Smooth muscle cell (in vitro differentiated cells): ENCODE measurements around the gene PITRM1. TPM values are rescaled to one million over a fixed set of nuclear protein-coding genes. Genes with fewer than 3 reads are reported as not detected.

ENCODE experiments used
- DNase-seq: peaks from one replicate; lab custom pipeline; 2025; ENCODE audit not compliant: unreplicated experiment; lab: John Stamatoyannopoulos, UW
- H2AFZ ChIP-seq: fragments of 200-600 bp; sonication (generic); 2 replicates; pipeline ENCODE4 v1.6.0; 2016; ENCODE audit warnings: antibody characterized with exemption, low read depth, mild to moderate bottlenecking
- H3F3A ChIP-seq: fragments of 200-600 bp; sonication (generic); 2 replicates; pipeline ENCODE4 v1.6.0; 2017; ENCODE audit warnings: antibody characterized with exemption, low read depth
- H3K27ac ChIP-seq: fragments of 200-600 bp; sonication (generic); 2 replicates; pipeline ENCODE4 v1.5.1; 2016; ENCODE audit warnings: low read depth, mild to moderate bottlenecking
- H3K27me3 ChIP-seq: fragments of 200-600 bp; sonication (generic); 2 replicates; pipeline ENCODE4 v1.6.1; 2016; ENCODE audit warnings: low read depth, mild to moderate bottlenecking
- H3K36me3 ChIP-seq: fragments of 200-600 bp; sonication (generic); 2 replicates; pipeline ENCODE4 v1.5.1; 2016; ENCODE audit warnings: low read depth
- H3K4me1 ChIP-seq: fragments of 200-600 bp; sonication (generic); 2 replicates; pipeline ENCODE4 v1.5.1; 2016; ENCODE audit warnings: low read depth
- H3K4me2 ChIP-seq: fragments of 200-600 bp; sonication (generic); 2 replicates; pipeline ENCODE4 v1.6.0; 2016; ENCODE audit warnings: mild to moderate bottlenecking
- H3K4me3 ChIP-seq: fragments of 200-600 bp; sonication (generic); 2 replicates; pipeline ENCODE4 v1.5.1; 2016; ENCODE audit warnings: mild to moderate bottlenecking
- H3K79me2 ChIP-seq: fragments of 200-600 bp; sonication (generic); 2 replicates; pipeline ENCODE4 v1.6.0; 2016; ENCODE audit warnings: low read depth, mild to moderate bottlenecking
- H3K9ac ChIP-seq: fragments of 200-600 bp; sonication (generic); 2 replicates; pipeline ENCODE4 v1.6.0; 2016; ENCODE audit warnings: low read depth
- H3K9me3 ChIP-seq: fragments of 200-600 bp; sonication (generic); replicated peaks from 2 replicates; pipeline ENCODE4 v1.5.1; 2016; ENCODE audit warnings: low read depth
- H4K20me1 ChIP-seq: fragments of 200-600 bp; sonication (generic); 2 replicates; pipeline ENCODE4 v1.6.0; 2016; ENCODE audit warnings: low read depth
- WGBS: methylation state at CpG from one replicate; pipeline ENCODE4 v1.1.7; 2016; ENCODE audit warnings: low lambda C conversion rate; 5-methylcytosine and 5-hydroxymethylcytosine counted together
- polyA plus RNA-seq: library from polyadenylated mRNA; unstranded; fragments of >200 nt; fragmentation: Nextera tagmentation; extraction: Ambion mirVana; gene quantifications from 2 replicates; pipeline ENCODE4 v1.2.1, GENCODE V29; 2016
- total RNA-seq: library from RNA; depleted of rRNA; stranded (reverse); fragments of >200 nt; gene quantifications from 2 replicates; pipeline ENCODE4 v1.2.3, GENCODE V29; 2014
- TF ChIP-seq, protein P1 (sequence below): fragments of 200-600 bp; sonication (generic); IDR thresholded peaks from 2 replicates; pipeline ENCODE4 v1.5.1; 2017; ENCODE audit warnings: borderline replicate concordance, mild to moderate bottlenecking, antibody characterized with exemption; ENCODE audit not compliant: insufficient read depth, poor library complexity, severe bottlenecking

PITRM1 gene
- total and polyA plus RNA-seq, 2 experiments from 2014 or later = 49.2 to 61.3 TPM

GRCh38 chr10:3141351-3142005 is 31.1 kb downstream of the PITRM1 start:
- no peaks in the 10 kb centered on the region for H3K9me3 ChIP-seq
- H3K4me2 ChIP-seq = no peak overlapping the region
- H3K9ac ChIP-seq = no peak overlapping the region
- H3F3A ChIP-seq = peaks cover 24% of the 10 kb centered on the region
- peaks cover 15% of the 10 kb centered on the region for H3K36me3 ChIP-seq
- TF ChIP-seq, protein P1, sequence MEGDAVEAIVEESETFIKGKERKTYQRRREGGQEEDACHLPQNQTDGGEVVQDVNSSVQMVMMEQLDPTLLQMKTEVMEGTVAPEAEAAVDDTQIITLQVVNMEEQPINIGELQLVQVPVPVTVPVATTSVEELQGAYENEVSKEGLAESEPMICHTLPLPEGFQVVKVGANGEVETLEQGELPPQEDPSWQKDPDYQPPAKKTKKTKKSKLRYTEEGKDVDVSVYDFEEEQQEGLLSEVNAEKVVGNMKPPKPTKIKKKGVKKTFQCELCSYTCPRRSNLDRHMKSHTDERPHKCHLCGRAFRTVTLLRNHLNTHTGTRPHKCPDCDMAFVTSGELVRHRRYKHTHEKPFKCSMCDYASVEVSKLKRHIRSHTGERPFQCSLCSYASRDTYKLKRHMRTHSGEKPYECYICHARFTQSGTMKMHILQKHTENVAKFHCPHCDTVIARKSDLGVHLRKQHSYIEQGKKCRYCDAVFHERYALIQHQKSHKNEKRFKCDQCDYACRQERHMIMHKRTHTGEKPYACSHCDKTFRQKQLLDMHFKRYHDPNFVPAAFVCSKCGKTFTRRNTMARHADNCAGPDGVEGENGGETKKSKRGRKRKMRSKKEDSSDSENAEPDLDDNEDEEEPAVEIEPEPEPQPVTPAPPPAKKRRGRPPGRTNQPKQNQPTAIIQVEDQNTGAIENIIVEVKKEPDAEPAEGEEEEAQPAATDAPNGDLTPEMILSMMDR = no peak
- H3K79me2 ChIP-seq = no peaks in the 10 kb centered on the region
- WGBS = 89% methylated on average over 21 of the region's 21 CpGs
- no peaks in the 10 kb centered on the region for H3K27me3 ChIP-seq
- DNase-seq = no peak
- H3K4me3 ChIP-seq = no peak overlapping the region
- H3K4me1 ChIP-seq = no peaks in the 10 kb centered on the region
- H2AFZ ChIP-seq = no peak overlapping the region
- H3K27ac ChIP-seq = no peak overlapping the region
- H4K20me1 ChIP-seq = no peaks in the 10 kb centered on the region

- Histone ChIP-seq H3K79me2 (no peaks in the 10 kb centered on the region), H3K9me3 (no peaks in the 10 kb centered on the region), H3K27me3 (no peaks in the 10 kb centered on the region), H3K4me1 (no peaks in the 10 kb centered on the region), H3K36me3 (peaks cover 15% of the 10 kb centered on the region), H2AFZ (no peak overlapping the region), H3K4me3 (no peak overlapping the region), H3K27ac (no peak overlapping the region), H3K4me2 (no peak overlapping the region), H3F3A (peaks cover 24% of the 10 kb centered on the region), H3K9ac (no peak overlapping the region), H4K20me1 (no peaks in the 10 kb centered on the region)
- TF ChIP-seq, protein P1 = no peak
- 94% methylated on average over 9 of the region's 9 CpGs for WGBS
- DNase-seq = no peak
Measured at GRCh38 chr10:3140280-3140679, 32.3 kb downstream of the PITRM1 start.

DNA sequence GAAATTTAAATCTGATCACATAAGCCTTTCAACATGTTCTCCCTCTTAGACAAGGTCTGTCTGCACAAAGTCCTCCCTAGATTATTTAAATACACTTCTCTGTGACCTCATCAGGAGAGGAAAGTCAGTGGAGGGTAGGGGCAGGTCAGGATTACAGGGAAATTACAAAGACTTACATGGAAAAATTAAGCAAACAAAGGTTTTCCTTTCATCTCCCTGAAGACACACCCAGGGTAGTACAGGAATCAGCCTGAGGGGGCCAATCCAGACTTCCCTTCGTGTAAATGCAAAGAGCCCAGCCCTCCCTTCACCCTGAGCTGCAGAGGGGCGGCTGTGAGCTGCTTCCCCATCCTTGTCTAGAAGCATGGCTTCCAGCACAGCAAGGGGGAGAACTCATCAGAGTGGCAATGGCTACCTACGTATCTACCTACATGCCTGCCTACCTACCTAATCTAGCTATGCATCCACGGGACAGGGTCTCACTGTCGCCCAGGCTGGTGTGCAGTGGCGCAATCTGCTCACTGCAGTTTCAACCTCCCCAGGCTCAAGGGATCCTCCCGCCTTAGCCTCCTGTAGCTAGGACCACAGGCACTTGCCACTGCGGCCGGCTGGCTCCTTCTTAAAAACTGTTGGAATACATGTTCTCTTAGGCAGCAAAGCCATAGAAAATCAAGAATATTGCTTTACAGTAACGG is 33.2 kb downstream of the PITRM1 start:
- DNase-seq = no peak
- Histone ChIP-seq H3K9ac (no peak overlapping the region), H2AFZ (no peak overlapping the region), H3K4me1 (no peaks in the 10 kb centered on the region), H3K4me3 (no peak overlapping the region), H3K27ac (no peak overlapping the region), H4K20me1 (no peaks in the 10 kb centered on the region), H3K9me3 (no peaks in the 10 kb centered on the region), H3K79me2 (no peaks in the 10 kb centered on the region), H3K36me3 (peaks cover 17% of the 10 kb centered on the region), H3K4me2 (no peak overlapping the region), H3F3A (peaks cover 28% of the 10 kb centered on the region), H3K27me3 (no peaks in the 10 kb centered on the region)
- TF ChIP-seq, protein P1 = no peak
- 92% methylated on average over 10 of the region's 10 CpGs for WGBS
